Left ventricle myocardium inferior (tissue), 1 donor: ENCODE results near the gene TMEM220. TPM values are rescaled to one million over a fixed set of nuclear protein-coding genes. Genes with fewer than 3 reads are reported as not detected.

Source experiments
- DNase-seq: peaks from one replicate; pipeline ENCODE4 v3.0.0-alpha.2; 2020
- H3K27ac ChIP-seq: fragments of 200-600 bp; replicated peaks from 2 replicates; pipeline ENCODE4 v1.8.0; 2021
- H3K27me3 ChIP-seq: fragments of 200-600 bp; 2 replicates; pipeline ENCODE4 v1.8.0; 2021; ENCODE audit warnings: low read depth
- H3K36me3 ChIP-seq: fragments of 200-600 bp; 2 replicates; pipeline ENCODE4 v1.8.0; 2021
- H3K4me1 ChIP-seq: fragments of 200-600 bp; 2 replicates; pipeline ENCODE4 v1.8.0; 2021
- H3K4me3 ChIP-seq: fragments of 200-600 bp; 2 replicates; pipeline ENCODE4 v1.8.0; 2021; ENCODE audit warnings: mild to moderate bottlenecking, moderate library complexity
- H3K9me3 ChIP-seq: fragments of 200-600 bp; replicated peaks from 2 replicates; pipeline ENCODE4 v1.8.0; 2021
- CTCF ChIP-seq: fragments of 200-600 bp; IDR thresholded peaks from 2 replicates; pipeline ENCODE4 v1.8.0; 2021; ENCODE audit warnings: antibody characterized with exemption, mild to moderate bottlenecking, borderline replicate concordance
- intact Hi-C: fragments of 100-400 bp; cut with micrococcal nuclease; formaldehyde crosslinking; loops from one replicate; pipeline ENCODE4 v1.11.0; 2022
- total RNA-seq: library from RNA; stranded (reverse); fragmentation: NEBNext Ultra II Directional; extraction: Animal tissue kit (Norgen Biotek cat#: 25700); gene quantifications from one replicate; pipeline ENCODE4 v1.2.1, GENCODE V29; 2021
- donor health status: DM: no; HTN: yes; CAD: no; lungs with severe emphysema.

TMEM220 gene
- total RNA-seq, 1 donor from 2014 or later: 6.4 TPM

GRCh38 chr17:10681866-10682446, 47.9 kb downstream of the TMEM220 start:
- Histone ChIP-seq H3K27me3 (no peaks in the 10 kb centered on the region), H3K27ac (no peak overlapping the region), H3K36me3 (peaks cover 89% of the 10 kb centered on the region), H3K9me3 (no peaks in the 10 kb centered on the region), H3K4me3 (no peak overlapping the region), H3K4me1 (no peaks in the 10 kb centered on the region)
- TF ChIP-seq CTCF: no peak
- DNase-seq: no peak
- intact Hi-C loops: no loop called here

- Histone ChIP-seq H3K9me3 (no peaks in the 10 kb centered on the region), H3K4me3 (no peak overlapping the region), H3K27me3 (no peaks in the 10 kb centered on the region), H3K36me3 (peaks cover 37% of the 10 kb centered on the region), H3K4me1 (no peaks in the 10 kb centered on the region), H3K27ac (no peak overlapping the region)
- DNase-seq: no peak
- intact Hi-C loops: no loop called here
- TF ChIP-seq CTCF: no peak
Observed at GRCh38 chr17:10674704-10675103, 55.1 kb downstream of the TMEM220 start.

- DNase-seq: no peak
- no peak overlapping the region for H3K27ac ChIP-seq
- H3K27me3 ChIP-seq: no peaks in the 10 kb centered on the region
- H3K4me1 ChIP-seq: no peaks in the 10 kb centered on the region
- TF ChIP-seq CTCF: no peak
- no peaks in the 10 kb centered on the region for H3K9me3 ChIP-seq
- intact Hi-C loops: no loop called here
- no peak overlapping the region for H3K4me3 ChIP-seq
- H3K36me3 ChIP-seq: peaks cover 26% of the 10 kb centered on the region
Observed at GRCh38 chr17:10673312-10673711, 56.5 kb downstream of the TMEM220 start.

GRCh38 chr17:10668775-10669174, 61.0 kb downstream of the TMEM220 start:
- DNase-seq: no peak
- H3K4me1 ChIP-seq: no peaks in the 10 kb centered on the region
- no peak overlapping the region for H3K4me3 ChIP-seq
- H3K36me3 ChIP-seq: no peaks in the 10 kb centered on the region
- H3K27ac ChIP-seq: no peak overlapping the region
- intact Hi-C loops: no loop called here
- no peaks in the 10 kb centered on the region for H3K27me3 ChIP-seq
- no peak for TF ChIP-seq CTCF
- H3K9me3 ChIP-seq: no peaks in the 10 kb centered on the region

- Histone ChIP-seq H3K9me3 (no peaks in the 10 kb centered on the region), H3K4me1 (no peaks in the 10 kb centered on the region), H3K27ac (no peak overlapping the region), H3K36me3 (no peaks in the 10 kb centered on the region), H3K4me3 (no peak overlapping the region), H3K27me3 (no peaks in the 10 kb centered on the region)
- no peak for TF ChIP-seq CTCF
- intact Hi-C loops: no loop called here
- no peak for DNase-seq
Observed at GRCh38 chr17:10666906-10667305, 62.9 kb downstream of the TMEM220 start.
